Inflammatory macrophage (primary cell): ENCODE measurements around the gene METRNL.
"Not testable (repeated sequence)": the region's sequence is repeated elsewhere in the genome, so short reads cannot be mapped to it uniquely, and the experiment has no call there.

ENCODE experiments used
- DNase-seq, 2 donors: peaks; one replicate each; pipeline ENCODE4 v3.0.0-alpha.2; 2020 to 2022

The METRNL gene

GRCh38 chr17:83124871-83125514, 45.6 kb downstream of the METRNL start:
- DNase-seq, result no peak

GRCh38 chr17:83125515-83126274, 46.3 kb downstream of the METRNL start:
- DNase-seq, result peak; percentile 92 to 96

- DNase-seq, result no peak
These were observed 46.9 kb downstream of the METRNL start for GRCh38 chr17:83126275-83126811.

- DNase-seq, result no peak
These were observed 48.2 kb downstream of the METRNL start for GRCh38 chr17:83127431-83128160.

- no peak for DNase-seq
These were observed 49.2 kb downstream of the METRNL start for GRCh38 chr17:83128306-83129240.

- DNase-seq, result no peak
These were observed 50.3 kb downstream of the METRNL start for GRCh38 chr17:83129676-83130075.

- peak in 1 of 2 donors; percentile 60 for DNase-seq
These were observed 52.1 kb downstream of the METRNL start for GRCh38 chr17:83131401-83132011.

- DNase-seq, result no peak
These were observed 53.1 kb downstream of the METRNL start for GRCh38 chr17:83132251-83133081.

GRCh38 chr17:83133302-83134121, 54.1 kb downstream of the METRNL start:
- DNase-seq, result no peak

- DNase-seq, result not testable (repeated sequence)
These were observed 55.0 kb downstream of the METRNL start for GRCh38 chr17:83134456-83134855.

- DNase-seq, result no peak
These were observed 56.3 kb downstream of the METRNL start for GRCh38 chr17:83135692-83136091.

- no peak for DNase-seq
These were observed 56.7 kb downstream of the METRNL start for GRCh38 chr17:83136156-83136555.

- DNase-seq, result no peak
These were observed 57.5 kb downstream of the METRNL start for GRCh38 chr17:83136931-83137330.

GRCh38 chr17:83137523-83137922, 58.1 kb downstream of the METRNL start:
- no peak for DNase-seq

GRCh38 chr17:83138820-83139219, 59.4 kb downstream of the METRNL start:
- DNase-seq, result no peak

GRCh38 chr17:83139541-83140248, 60.3 kb downstream of the METRNL start:
- DNase-seq, result not testable (repeated sequence)

- DNase-seq, result not testable (repeated sequence)
These were observed 60.8 kb downstream of the METRNL start for GRCh38 chr17:83140249-83140566.

- DNase-seq, result no peak
These were observed 63.2 kb downstream of the METRNL start for GRCh38 chr17:83142619-83143018.

- DNase-seq, result no peak
These were observed 64.4 kb downstream of the METRNL start for GRCh38 chr17:83143817-83144231.
